Activated CD8-positive, alpha-beta memory T cell treated with anti-CD3 and anti-CD28 coated beads for 24 hours (primary cell): ENCODE data around the gene PRKCG.
A peak's percentile ranks its signal among the peaks of the same experiment; 100 is the strongest.
"Not testable (repeated sequence)": the region's sequence is repeated elsewhere in the genome, so short reads cannot be mapped to it uniquely, and the experiment has no call there.

Experiments
- DNase-seq: peaks from one replicate; pipeline ENCODE4 v3.0.0-alpha.2; 2020

The PRKCG gene

DNA sequence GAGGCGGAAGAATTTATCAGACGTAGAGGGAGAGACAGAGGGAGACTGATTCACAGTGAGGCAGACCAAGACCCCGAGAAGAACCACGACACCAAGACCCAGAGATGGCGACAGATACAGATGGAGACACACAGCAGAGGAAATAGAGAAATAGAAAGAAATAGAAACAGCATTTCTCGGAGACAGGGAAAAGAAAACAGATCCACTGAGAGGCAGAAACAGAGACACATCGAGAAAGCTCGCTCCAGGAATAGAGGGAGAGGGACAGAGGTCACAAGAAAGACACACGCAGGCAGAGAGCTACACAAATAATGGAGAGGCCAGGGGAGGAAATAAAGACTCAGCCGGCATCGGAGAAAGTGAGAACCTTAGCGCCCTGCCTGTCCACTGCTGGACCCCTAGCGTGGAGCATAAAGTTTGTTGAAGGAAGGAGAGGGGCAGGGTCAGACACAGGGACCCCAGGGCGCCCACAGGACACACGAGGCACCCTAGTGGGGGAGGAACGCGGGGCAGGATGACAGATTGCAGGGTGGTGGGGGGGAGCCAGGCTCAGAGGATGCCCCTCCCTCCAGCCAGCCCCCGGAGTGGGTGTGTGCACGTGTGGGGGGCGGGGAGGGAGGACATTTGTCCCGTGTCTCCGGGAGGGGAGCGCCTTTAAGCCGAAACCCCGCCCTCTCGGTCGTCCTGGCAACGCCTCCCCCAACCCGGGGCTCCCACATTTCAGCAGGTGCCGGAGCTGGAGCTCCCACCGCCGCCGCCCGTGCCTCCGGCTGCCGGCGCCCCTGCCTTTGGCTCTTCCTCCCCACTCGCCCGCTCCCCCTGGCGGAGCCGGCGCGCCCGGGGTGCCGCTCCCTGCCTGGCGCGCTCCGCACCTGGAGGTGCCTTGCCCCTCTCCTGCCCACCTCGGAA lies at the start of gene PRKCG:
TSS of gene PRKCG (plus strand) at position 716 of the 909 bp plus-strand sequence. CDS start 298 bp downstream, outside the sequence.
- DNase-seq = peak; percentile 75

DNA sequence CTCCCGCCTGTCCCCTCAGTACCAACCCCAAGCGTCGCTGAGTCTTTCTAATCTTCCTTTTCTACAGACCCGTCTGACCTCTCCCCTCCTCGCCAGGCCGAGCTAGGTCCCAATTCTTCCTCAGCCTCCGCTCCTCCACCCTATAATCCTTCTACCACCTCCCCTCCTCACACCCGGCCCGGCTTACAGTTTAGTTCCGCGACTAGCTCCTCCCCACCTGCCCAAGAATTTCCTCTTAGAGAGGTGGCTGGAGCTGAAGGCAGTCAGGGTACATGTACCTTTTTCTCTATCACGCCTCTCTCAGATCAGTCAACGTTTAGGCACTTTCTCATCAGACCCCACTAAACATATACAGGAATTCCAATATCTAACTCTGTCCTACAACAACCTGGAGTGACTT lies 49.1 kb upstream of the PRKCG start:
- not testable (repeated sequence) for DNase-seq

DNA sequence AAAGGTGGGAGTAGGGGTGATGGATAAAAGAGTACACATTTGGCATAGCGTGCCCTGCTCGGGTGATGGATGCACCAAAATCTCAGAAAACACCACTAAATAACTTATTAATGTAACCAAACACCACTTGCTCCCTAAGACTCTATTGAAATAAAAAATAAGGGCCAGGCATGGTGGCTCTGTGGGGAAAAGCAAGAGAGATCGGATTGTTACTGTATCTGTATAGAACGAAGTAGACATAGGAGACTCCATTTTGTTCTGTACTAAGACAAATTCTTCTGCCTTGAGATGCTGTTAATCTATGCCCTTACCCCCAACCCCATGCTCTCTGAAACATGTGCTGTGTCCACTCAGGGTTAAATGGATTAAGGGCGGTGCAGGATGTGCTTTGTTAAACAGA lies 43.6 kb upstream of the PRKCG start:
- DNase-seq = not testable (repeated sequence)

DNA sequence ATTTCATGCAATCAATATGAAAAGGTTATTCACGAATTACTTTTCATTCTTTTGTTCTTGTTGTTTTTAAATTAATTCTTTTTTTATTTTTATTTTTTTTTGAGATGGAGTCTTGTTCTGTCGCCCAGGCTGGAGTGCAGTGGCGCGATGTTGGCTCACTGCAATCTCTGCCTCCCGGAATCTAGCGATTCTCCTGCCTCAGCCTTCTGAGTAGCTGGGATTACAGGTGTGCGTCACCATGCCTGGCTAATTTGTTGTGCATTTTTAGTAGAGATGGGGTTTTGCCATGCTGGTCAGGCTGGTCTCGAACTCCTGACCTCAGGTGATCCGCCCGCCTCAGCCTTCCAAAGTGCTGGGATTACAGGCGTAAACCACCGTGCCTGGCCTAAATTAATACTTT lies 41.8 kb upstream of the PRKCG start:
- not testable (repeated sequence) for DNase-seq

DNA sequence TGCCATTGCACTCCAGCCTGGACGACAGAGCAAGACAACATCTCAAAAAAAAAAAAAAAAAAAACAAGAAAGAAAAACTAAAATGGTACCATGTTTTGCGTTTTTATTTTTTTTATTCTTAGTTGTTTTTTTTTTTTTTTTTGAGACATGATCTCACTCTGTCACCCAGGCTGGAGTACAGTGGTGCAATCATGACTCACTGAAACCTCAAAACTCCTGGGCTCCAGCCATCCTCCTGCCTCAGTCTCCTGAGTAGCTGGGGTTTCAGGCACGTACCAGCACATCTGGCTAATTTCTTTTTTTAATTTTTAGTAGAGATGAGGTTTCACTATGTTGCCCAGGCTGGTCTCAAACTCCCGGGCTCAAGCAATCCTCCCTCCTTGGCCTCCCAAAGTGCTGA lies 41.1 kb upstream of the PRKCG start:
- DNase-seq = not testable (repeated sequence)

DNA sequence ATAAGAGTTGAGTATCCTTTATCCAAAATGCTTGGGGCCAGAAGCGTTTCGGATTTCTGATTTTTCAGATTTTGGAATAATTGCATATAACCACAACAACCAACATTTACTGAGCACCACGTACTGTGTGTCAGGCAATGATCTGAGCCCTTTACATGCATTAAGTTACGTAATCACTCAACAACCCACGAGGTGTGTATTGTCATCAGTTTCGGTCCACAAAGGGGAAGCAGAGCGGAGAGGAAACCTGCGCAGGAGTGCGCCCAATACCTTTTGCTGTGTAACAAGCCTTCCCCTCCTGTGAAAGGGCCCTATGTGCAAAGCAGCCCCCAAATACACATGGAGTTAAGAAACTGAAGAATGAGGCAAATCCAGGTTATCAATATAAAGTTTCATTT lies 37.1 kb upstream of the PRKCG start:
- no peak for DNase-seq

DNA sequence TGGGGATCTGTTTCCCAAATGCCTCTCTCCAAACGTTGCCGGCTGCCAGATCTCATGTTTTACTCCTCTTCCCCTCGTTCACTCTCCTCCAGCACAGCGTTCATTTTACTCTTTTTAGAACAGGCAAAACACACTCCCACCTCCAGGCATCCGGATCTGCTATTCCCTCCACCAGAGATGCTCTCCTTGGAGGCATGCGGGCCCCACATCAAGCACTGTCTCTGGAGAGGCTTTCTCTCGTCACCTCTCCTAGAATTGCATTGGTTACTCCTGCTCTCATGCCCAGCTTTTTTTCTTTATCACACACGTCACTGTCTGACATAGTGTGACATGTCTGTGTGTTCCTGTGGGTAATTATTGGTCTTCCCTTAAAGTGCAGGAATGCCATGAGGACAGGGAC lies 34.4 kb upstream of the PRKCG start:
- no peak for DNase-seq

DNA sequence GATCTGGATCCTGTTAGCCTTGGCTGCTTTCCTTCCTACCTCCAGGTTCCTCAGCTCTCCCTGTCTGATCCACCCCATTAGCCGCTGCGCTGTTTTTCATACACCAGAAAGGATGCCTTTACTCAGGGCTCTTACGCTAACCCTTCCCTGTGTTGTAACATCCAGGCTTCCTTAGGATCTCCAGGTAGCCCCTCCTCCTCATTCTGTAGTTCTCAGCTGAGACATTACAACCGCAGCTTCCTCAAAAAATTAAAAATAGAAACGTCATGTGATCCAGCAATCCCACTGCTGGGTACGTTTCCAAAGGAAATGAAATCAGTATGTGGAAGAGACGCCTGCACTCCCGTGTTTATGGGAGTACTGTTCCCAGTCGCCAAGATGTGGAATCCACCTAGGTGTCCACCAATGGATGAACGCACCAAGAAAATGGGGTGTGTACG lies 32.7 kb upstream of the PRKCG start:
- no peak for DNase-seq

DNA sequence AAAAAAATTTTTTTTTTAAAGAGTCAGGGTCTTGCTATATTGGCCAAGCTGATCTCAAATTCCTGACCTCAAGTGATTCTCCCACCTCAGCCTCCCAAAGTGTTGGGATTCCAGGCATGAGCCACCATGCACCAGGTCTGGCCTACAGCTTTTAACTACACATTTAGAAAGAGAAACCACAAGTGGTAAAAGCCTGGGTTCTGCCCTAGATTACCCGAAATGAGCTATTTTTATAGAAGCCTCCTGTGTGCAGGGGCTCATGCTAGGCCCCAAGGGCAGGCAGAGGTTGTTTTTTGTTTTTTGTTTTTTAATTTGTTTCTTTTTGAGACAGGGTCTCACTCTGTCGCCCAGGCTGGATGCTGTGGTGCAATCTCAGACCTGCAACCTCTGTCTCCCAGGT lies 28.3 kb upstream of the PRKCG start:
- DNase-seq = no peak

DNA sequence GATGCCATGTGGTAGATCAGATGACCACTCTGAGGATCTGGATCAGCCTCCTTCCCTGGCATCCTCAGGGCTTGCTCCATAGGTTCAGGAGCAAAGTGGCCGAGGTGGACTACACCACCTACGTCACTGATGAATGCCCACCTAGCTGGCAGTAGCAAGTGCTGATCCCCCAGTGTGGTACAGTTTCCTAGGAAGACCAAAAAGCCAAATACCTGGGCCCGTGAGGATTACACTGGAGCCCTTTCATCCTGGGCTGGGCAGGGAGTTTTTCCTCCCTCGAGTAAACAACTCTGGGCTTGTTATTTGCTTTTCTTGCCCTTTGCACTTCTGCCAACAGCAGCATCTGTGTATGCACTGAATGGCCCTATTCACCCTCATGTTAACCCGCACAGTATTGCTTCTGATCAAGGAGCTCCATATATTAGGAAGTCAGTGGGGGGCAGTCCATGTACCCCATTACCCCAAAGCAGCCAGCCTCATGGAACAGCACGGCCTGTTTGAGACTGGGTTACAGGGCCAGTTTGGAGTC lies 17.6 kb upstream of the PRKCG start:
- no peak for DNase-seq

DNA sequence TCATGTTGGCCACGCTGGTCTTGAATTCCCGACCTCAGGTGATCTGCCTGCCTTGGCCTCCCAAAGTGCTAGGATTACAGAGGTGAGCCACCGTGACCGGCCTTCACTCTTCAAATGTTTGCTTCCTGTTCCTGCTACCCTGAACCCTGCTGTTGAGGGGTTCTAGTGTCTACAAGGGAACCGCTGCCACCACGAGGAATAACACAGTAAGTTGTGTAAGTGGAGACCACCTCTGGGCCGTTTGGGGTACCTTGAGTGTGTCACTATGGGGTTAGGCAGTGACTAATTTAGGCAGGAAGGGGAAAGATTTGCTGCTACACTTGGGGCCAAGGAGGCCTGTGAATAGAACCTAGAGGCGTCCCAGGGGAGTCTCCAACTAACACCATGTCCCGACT lies 16.5 kb upstream of the PRKCG start:
- no peak for DNase-seq

DNA sequence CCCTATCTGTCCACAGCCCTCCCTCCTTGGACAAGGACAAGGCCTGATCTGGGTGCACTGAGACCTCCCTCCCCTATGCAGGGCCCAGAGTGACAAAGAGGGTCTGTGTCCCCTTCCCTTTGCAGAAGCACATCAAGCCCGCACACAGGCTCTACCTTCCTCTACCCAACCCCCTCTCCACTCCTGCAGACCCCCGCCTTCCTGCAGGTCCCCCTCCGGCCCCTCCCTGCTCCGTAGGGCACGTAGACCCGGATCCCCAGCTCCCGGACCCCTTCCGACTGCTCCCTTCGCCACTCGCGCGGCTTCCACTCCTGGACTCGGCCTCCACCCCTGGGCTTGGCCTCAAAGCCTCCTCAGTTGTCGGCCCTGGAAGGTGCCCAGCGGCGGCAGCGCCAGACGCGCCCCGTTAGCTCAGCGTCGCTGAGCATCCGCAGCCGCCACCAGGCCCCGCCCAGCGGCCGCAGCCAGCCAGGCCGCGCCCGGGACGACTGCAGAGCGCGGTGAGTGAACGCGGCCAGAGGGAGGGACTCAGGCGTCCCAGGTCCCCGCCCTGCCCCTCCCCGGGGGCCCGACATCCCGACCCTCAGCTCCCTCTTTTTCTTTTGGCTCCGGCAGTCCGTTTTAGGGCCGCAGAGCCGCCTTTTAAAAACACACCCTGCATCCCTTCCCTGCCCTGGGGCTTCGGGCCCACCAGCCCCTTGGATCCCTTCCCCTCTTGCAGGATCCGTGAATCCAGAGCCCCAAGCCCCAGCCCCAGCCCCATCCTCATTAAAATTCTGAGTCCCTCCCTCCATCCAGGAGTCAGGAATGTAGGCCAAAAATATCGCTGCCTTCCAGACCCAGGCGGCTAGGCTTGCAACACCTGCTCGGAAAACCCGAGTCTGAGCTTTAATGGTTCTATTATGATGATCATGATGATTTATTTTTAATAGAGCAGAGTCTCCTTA lies 15.8 kb upstream of the PRKCG start:
- DNase-seq = peak; percentile 82

DNA sequence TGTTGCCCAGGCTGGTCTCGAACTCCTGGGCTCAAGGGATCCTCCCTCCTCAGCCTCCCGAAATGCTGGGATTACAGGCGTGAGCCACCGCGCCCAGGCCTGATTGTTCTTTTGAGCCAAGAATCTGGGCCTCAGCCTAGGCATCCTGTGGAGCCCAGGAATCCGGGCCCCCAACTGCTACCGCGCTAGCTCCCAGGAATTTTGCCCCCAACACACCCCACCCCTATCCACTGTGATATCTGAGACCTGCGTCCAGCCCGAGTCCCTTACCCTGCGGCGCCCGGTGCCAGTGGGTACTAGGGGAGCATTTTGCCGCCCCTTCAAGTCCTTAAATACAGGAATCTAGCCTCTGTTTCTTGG lies 15.2 kb upstream of the PRKCG start:
- no peak for DNase-seq

DNA sequence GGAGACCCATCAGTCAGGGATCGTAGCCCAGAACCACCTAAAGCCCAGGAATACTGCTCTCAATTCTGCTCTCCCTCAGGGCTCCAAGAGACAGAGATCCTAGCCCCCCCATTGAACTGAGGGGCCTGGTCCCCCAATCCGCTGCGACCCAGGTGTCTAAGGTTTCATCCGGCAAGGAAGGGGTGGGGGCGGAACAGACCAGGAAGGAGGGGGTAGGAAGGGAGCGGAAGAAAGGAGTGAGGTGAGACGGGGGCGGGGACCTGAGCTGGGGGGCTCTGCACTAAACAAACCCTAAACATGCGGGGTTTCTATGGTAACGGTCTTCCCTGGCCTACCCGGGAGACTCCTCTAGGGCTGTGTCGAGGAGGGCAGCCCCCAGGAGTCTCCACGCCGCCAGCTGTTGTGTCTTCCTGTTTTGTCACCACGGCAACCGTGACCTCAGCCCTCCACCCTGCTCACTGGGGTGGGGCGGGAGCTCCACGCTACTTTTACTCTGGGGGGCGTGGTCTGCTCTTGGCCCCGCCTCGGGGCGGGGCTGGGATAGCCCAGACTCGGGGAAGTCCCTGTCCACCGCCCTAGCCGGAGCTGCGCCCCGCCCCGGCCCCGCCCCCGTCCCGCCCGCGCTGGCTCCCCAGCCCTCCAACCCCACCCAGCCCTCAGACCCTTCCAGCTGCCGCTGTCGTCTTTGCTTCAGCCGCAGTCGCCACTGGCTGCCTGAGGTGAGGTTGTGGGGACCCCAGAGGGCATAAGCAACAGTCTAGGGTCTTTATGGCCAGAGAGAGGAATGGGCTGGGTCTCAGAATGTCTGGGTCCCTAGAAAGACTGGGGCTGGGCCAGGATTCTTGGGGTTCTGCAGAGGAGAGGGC lies 14.5 kb upstream of the PRKCG start, which contains the start of gene MYADM:
TSS of gene MYADM (plus strand) at position 659 of the 866 bp plus-strand sequence. CDS start 5,647 bp downstream, outside the sequence.
- peak; percentile 100 for DNase-seq

DNA sequence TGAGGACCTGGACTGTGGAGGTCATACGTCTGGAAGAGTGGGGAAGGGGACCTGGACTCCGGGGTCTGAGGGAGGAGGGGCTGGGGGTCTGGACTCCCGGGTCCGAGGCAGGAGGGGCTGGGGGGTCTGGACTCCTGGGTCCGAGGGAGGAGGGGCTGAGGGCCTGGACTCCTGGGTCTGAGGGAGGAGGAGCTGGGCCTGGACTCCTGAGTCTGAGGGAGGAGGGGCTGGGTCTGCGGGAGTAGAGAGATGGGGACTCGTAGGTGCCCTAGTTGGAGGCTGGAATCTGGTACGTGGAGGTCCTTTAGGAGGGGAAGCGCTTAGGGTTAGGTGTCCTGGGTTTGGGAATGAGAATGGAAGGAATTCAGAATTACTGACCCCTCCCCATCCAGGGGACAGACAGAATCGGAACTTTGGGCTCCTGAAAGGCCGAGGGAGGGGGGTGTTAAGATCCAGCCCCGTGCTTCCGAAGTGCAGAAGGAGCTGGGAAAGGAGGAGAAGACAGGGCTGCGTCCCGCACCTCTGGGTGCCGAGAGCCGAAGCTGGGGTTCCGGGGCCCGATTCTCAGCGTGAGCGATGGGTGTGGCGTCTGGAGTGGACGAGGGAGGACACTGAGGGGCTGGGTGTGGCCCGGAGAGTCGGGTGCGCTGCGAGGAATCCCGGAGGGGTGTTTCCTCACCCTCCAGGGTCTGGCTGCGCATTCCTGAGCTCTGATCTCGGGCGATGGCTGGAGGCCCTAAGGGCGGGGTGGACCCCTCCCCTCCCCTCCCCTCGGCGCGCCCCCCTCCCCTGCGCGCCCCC lies 13.7 kb upstream of the PRKCG start:
- peak; percentile 71 for DNase-seq

DNA sequence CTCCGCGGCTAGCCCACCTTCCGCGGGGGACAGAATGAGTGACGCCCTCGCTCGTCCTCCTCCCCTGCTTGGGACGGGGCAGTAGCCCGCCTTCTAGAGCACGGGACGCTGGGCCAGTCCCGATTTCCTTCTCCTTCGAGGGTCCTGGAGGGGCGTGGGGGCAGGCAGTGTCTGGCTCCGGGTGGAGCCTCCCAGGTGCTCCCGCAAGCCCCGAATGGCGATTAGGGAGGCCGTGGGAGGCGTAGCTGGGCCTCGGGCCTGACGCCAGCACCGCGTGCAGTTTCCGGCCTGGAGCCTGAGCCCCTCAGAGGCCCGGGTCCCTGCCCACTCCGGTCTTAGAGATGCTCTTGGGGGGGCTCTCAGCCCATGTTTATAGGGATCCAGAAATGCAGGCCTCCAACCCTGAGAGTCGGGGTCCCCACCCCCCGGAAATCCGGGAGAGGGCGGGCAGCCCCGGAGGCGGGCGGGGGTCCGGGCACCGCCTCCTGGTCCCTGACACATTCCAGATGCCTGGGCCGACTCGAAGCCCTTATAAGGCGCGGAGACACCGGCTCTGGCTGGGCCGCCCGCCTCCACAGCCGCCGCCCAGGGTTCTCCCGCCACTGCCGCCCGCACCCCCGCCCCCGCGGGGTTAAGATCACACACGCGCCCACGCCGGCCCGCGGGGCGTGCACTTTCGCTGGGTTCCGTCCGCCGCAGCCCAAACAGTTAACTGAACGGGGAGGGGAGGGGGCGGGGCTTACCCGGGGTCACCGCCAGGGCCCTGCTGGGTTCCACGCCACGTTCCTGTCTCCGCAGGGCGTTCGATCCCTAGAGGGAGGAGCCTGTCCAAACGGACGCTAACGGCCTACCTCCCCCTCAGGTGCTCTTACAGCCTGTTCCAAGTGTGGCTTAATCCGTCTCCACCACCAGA lies 12.8 kb upstream of the PRKCG start:
- DNase-seq = peak; percentile 90

DNA sequence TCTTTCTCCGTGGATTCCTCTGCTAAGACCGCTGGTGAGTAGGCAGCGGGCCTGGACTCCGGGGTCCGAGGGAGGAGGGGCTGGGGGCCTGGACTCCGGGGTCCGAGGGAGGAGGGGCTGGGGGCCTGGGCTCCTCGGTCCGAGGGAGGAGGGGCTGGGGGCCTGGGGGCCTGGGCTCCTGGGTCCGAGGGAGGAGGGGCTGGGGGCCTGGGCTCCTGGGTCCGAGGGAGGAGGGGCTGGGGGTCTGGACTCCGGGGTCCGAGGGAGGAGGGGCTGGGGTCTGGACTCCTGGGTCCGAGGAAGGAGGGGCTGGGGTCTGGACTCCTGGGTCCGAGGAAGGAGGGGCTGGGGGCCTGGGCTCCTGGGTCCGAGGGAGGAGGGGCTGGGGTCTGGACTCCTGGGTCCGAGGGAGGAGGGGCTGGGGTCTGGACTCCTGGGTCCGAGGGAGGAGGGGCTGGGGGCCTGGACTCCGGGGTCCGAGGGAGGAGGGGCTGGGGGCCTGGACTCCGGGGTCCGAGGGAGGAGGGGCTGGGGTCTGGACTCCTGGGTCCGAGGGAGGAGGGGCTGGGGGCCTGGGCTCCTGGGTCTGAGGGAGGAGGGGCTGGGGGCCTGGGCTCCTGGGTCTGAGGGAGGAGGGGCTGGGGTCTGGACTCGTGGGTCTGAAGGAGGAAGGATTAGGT lies 12.1 kb upstream of the PRKCG start:
- not testable (repeated sequence) for DNase-seq

DNA sequence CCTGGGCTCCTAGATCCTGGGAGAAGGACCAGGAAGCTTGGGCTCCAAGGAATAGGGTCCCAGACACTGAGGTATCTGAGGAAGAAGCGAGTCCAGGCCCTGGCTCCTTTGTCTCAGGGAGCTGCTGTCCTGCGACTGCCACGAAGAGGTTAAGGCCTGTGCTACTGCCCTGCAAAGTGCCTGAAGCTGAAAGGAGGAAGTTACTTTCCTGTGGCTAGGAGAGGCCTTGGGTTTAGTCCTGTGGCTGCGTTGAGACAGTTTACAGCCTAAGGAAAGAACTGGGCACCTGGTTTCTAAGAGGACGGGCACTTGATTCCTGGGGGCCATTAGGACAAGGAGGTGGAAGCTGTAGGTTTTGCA lies 11.5 kb upstream of the PRKCG start:
- no peak for DNase-seq

DNA sequence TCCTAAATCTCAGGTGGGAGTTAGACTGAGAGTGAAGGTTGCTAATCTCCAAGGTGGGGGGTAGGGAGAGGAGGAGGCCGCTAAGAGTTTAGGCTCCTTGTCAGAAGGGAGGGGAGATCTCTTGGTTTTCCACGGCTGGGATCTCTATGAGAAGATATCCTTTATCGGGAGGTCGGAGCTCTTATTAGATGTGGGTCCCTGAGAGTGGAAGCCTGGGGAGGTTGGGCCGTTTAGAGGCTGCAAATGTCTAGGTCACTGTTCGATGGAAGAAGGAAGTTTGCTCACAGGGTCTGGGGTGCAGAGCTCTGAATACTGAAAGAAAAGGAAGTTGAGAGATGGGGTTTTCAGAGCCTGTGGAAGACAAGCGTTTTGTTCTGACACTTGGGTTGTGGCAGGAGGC lies 10.5 kb upstream of the PRKCG start:
- DNase-seq = no peak

DNA sequence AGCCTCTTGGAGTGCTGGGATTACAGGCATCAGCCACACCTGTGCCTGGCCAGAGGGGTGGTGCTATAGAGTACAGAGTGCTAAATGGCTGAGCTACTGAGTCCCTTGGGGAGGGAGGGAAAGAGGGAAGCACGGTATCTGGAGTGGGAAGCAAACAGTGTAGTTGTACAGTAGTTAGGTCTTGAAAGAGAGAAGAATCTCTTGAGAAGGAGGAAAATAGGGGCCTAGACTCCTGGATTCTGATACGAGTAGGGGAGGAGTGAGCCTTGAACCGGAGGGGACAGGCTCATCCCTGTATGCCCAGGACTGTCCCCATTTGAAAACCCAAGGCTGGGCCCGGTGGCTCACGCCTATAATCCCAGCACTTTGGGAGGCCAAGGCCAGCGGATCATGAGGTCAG lies 9.2 kb upstream of the PRKCG start:
- no peak for DNase-seq
